Psoas muscle (tissue), 8 donors: Measurements from ENCODE around the gene CD46. TPM values are rescaled to one million over a fixed set of nuclear protein-coding genes. Genes with fewer than 3 reads are reported as not detected.
"Not testable (repeated sequence)": the region's sequence is repeated elsewhere in the genome, so short reads cannot be mapped to it uniquely, and the experiment has no call there.

Experiments
- ATAC-seq, 4 donors: fragments of 200-7000 bp; cut with Tn5 transposase; one replicate each; pipeline ENCODE4 v1.9.1; 2020; ENCODE audit warnings: moderate library complexity in 3 of 4, mild to moderate bottlenecking in 2 of 4
- DNase-seq, 2 donors: peaks; one replicate each; pipeline ENCODE4 v3.0.0-alpha.2; 2020
- H3K27ac ChIP-seq: fragments of 200-600 bp; one replicate; pipeline ENCODE4 v1.8.0; 2022
- H3K27me3 ChIP-seq, 3 donors: fragments of 200-600 bp in 1 of 3; one replicate each; pipeline versions ENCODE4 v1.6.1 to v1.8.0; 2013 to 2022; ENCODE audit warnings: low read length in 2 of 3, mild to moderate bottlenecking in 2 of 3, moderate library complexity in 1 of 3; ENCODE audit not compliant: insufficient read depth in 3 of 3
- H3K36me3 ChIP-seq, 2 donors: fragments of 200-600 bp in 1 of 2; one replicate each; pipeline versions ENCODE4 v1.6.1 to v1.8.0; 2013 to 2022; ENCODE audit warnings: low read depth in 1 of 2, mild to moderate bottlenecking in 1 of 2, moderate library complexity in 1 of 2; ENCODE audit not compliant: insufficient read depth in 1 of 2
- H3K4me1 ChIP-seq: fragments of 200-600 bp; one replicate; pipeline ENCODE4 v1.8.0; 2022
- H3K4me3 ChIP-seq: fragments of 200-600 bp; one replicate; pipeline ENCODE4 v1.8.0; 2022; ENCODE audit warnings: mild to moderate bottlenecking
- H3K9me3 ChIP-seq: fragments of 200-600 bp; one replicate; pipeline ENCODE4 v1.8.0; 2022
- CTCF ChIP-seq: fragments of 200-600 bp; IDR thresholded peaks from one replicate; pipeline ENCODE4 v1.8.0; 2022; ENCODE audit warnings: antibody characterized with exemption
- WGBS, 3 donors: extraction: QIAGEN DNeasy Blood & Tissue Kit; methylation state at CpG; one replicate each; pipeline versions ENCODE4 v1.1.6 to v1.1.7; 2013; 5-methylcytosine and 5-hydroxymethylcytosine counted together
- intact Hi-C, 2 donors: fragments of 100-400 bp; cut with DNase I; formaldehyde crosslinking; loops; one replicate each; pipeline versions ENCODE4 v1.11.0 to v1.14.2; 2022
- polyA plus RNA-seq, 3 donors: library from polyadenylated mRNA; stranded (reverse); fragments of 200-250 nt; gene quantifications; one replicate each; pipeline ENCODE4 v1.2.3, GENCODE V29; 2013
- total RNA-seq, 4 donors: library from RNA; stranded (reverse); fragmentation: NEBNext Ultra II Directional in 2 of 4; extraction: Animal tissue kit (Norgen Biotek cat#: 25700) in 2 of 4; gene quantifications; one replicate each; pipeline versions ENCODE4 v1.2.1 to v1.2.4, GENCODE V29; 2021 to 2023
- donor health status: healthy with polysubstance abuse.
- donor health status: DM: no; HTN: no; CAD: no; lungs with moderate emphysema.
- donor health status: Bipolar disorder and iron deficiency.
- donor health status: healthy.
- donor health status: DM: yes; HTN: yes; CAD: no.
- donor health status: DM: no; HTN: no; CAD: no.
- donor health status: DM: no; HTN: no; CAD: no.
- donor health status: DM: yes; HTN: yes; CAD: no.

The CD46 gene
- total and polyA plus RNA-seq, 7 donors = 33.9 to 66.3 (median 44.1) TPM

GRCh38 chr1:207766569-207766968, 14.7 kb downstream of the CD46 start:
- ATAC-seq = no peak
- WGBS, 3 donors = 71 to 89% (median 78%) methylated on average over 1 of the region's 1 CpG

GRCh38 chr1:207770514-207770913, 18.7 kb downstream of the CD46 start:
- H3K4me3 ChIP-seq, H3K27me3 ChIP-seq, DNase-seq, H3K4me1 ChIP-seq, intact Hi-C loops, ATAC-seq, H3K9me3 ChIP-seq, H3K27ac ChIP-seq: not testable (repeated sequence)
- WGBS, 3 donors = 93 to 100% (median 98%) methylated on average over 3 of the region's 4 CpGs
- peaks cover 3 to 45% of the 10 kb centered on the region in 2 donors for H3K36me3 ChIP-seq

More at GRCh38 chr1:207766569-207766968, 14.7 kb downstream of the CD46 start:
- Histone ChIP-seq H3K27ac (no peak overlapping the region), H3K36me3 (peaks cover 6 to 81% of the 10 kb centered on the region in 2 donors), H3K9me3 (peaks cover 4% of the 10 kb centered on the region), H3K4me1 (no peaks in the 10 kb centered on the region), H3K27me3 (no peaks in the 10 kb centered on the region), H3K4me3 (no peak overlapping the region)
- no peak for DNase-seq
- intact Hi-C loops = no loop called here
- no peak for TF ChIP-seq CTCF

GRCh38 chr1:207776045-207776444, 24.2 kb downstream of the CD46 start:
- peaks cover 0 to 22% of the 10 kb centered on the region in 2 donors for H3K36me3 ChIP-seq
- not testable (repeated sequence) for ATAC-seq, H3K27ac ChIP-seq

GRCh38 chr1:207777412-207777811, 25.6 kb downstream of the CD46 start:
- H3K4me1 ChIP-seq, H3K9me3 ChIP-seq, H3K27me3 ChIP-seq, intact Hi-C loops, DNase-seq, H3K27ac ChIP-seq, ATAC-seq, H3K4me3 ChIP-seq: not testable (repeated sequence)
- peaks cover 0 to 21% of the 10 kb centered on the region in 2 donors for H3K36me3 ChIP-seq
- WGBS, 3 donors = 96 to 99% (median 98%) methylated on average over 7 of the region's 7 CpGs

More at GRCh38 chr1:207776045-207776444, 24.2 kb downstream of the CD46 start:
- DNase-seq, H3K4me3 ChIP-seq, intact Hi-C loops, H3K27me3 ChIP-seq, H3K4me1 ChIP-seq, H3K9me3 ChIP-seq: not testable (repeated sequence)
- 80 to 87% (median 80%) methylated on average over 9 of the region's 9 CpGs for WGBS, 3 donors

- no peak overlapping the region for H3K27ac ChIP-seq
- no peaks in the 10 kb centered on the region for H3K4me1 ChIP-seq
- H3K9me3 ChIP-seq = peaks cover 5% of the 10 kb centered on the region
- H3K36me3 ChIP-seq = peaks cover 0 to 32% of the 10 kb centered on the region in 2 donors
- H3K4me3 ChIP-seq = no peak overlapping the region
- ATAC-seq (no peak), DNase-seq (no peak)
- intact Hi-C loops = no loop called here
- H3K27me3 ChIP-seq = no peaks in the 10 kb centered on the region
- TF ChIP-seq CTCF = no peak
Measured at GRCh38 chr1:207779008-207779407, 27.2 kb downstream of the CD46 start.

GRCh38 chr1:207781312-207781711, 29.5 kb downstream of the CD46 start:
- H3K27ac ChIP-seq = no peak overlapping the region
- H3K4me1 ChIP-seq = no peaks in the 10 kb centered on the region
- peaks cover 5% of the 10 kb centered on the region for H3K9me3 ChIP-seq
- ATAC-seq (no peak), DNase-seq (no peak)
- no peak overlapping the region for H3K4me3 ChIP-seq
- H3K36me3 ChIP-seq = peaks cover 0 to 45% of the 10 kb centered on the region in 2 donors
- TF ChIP-seq CTCF = no peak
- intact Hi-C loops = no loop called here
- H3K27me3 ChIP-seq = no peaks in the 10 kb centered on the region
- WGBS, 3 donors = 96 to 100% (median 98%) methylated on average over 1 of the region's 1 CpG
